OCI-LY3 (cell line): ENCODE measurements around the gene LAIR2.

ENCODE experiments used
- CTCF ChIP-seq: fragments of 200-600, 300-600 bp; sonication (generic); IDR thresholded peaks from 2 replicates; pipeline ENCODE4 v1.5.1; 2014; ENCODE audit warnings: antibody characterized with exemption, low read length, low read depth
- EZH2phosphoT487 ChIP-seq: fragments of 200-600 bp; shearing (Covaris generic); IDR thresholded peaks from 2 replicates; pipeline ENCODE4 v1.6.1; 2018; ENCODE audit warnings: antibody characterized with exemption, mixed run types, low read depth

DNA sequence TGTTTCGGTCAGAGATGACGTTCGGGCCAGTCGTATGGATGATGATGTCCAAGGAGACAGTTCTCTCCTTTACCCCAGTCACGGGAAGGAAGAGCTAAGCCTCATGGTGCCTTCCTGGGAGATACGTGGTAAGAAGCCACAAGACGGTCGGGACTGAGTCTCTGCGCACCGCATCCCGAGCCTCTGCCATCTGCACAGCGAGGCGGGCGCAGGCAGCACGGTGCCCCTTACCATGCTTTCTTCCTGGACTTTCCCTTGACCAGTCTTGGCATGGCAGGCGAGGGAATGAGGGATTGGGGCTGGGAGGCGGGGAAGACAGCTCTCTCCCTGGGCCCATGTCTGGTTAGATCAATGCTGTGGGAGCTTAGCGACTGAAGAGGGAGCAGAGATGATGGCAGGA lies 10.1 kb upstream of the LAIR2 start:
- TF ChIP-seq CTCF (no peak), EZH2phosphoT487 (no peak)
